ENCODE results near the gene SPATA20. TPM values are rescaled to one million over a fixed set of nuclear protein-coding genes. Genes with fewer than 3 reads are reported as not detected.

The SPATA20 gene
- total and polyA plus RNA-seq, 7 experiments from 2014 or later = 3.7 to 19.4 (median 15.8) TPM

- Mint-ChIP-seq H3K4me1 (peaks cover 8 to 24% (median 12%) of the 10 kb centered on the region in 7 donors), H3K4me3 (peak overlapping the region in 6 of 10 donors; percentile 1 to 75 (median 62)), H3K36me3 (no peaks in the 10 kb centered on the region), H3K9me3 (no peaks in the 10 kb centered on the region), H3K27me3 (peaks cover 46 to 62% (median 58%) of the 10 kb centered on the region in 5 donors), H3K27ac (no peak overlapping the region)
- POLR2A ChIA-PET = no interaction called here
- intact Hi-C loops (cut with micrococcal nuclease) = no loop called here
- Histone ChIP-seq H3K27me3 (ENCODE audit: control insufficient read depth in 2 of 2, insufficient read depth in 2 of 2, low read length in 2 of 2) (peaks cover 6 to 21% of the 10 kb centered on the region in 2 donors), H3K36me3 (ENCODE audit: control insufficient read depth in 2 of 3, insufficient read depth in 3 of 3, low read length in 3 of 3) (no peaks in the 10 kb centered on the region), H3K27ac (ENCODE audit: low read depth, low read length) (no peak overlapping the region), H3K9me3 (ENCODE audit: control insufficient read depth in 2 of 3, low read length in 3 of 3) (no peaks in the 10 kb centered on the region), H3K4me3 (ENCODE audit: low read length) (no peak overlapping the region), H3K4me1 (ENCODE audit: control insufficient read depth in 2 of 2, insufficient read depth in 2 of 2, low read length in 2 of 2) (peaks cover 0 to 17% of the 10 kb centered on the region in 2 donors)
- CTCF ChIA-PET = no interaction called here
- no peak for ATAC-seq
- DNase-seq = no peak
These were observed 13.8 kb upstream of the SPATA20 start for GRCh38 chr17:50533185-50533584.

- CTCF ChIA-PET = no interaction called here
- H3K27me3 Mint-ChIP-seq = peaks cover 46 to 62% (median 52%) of the 10 kb centered on the region in 5 donors
- POLR2A ChIA-PET = no interaction called here
- H3K36me3 Mint-ChIP-seq = no peaks in the 10 kb centered on the region
- H3K4me3 Mint-ChIP-seq = peak overlapping the region in 8 of 10 donors; percentile 1 to 75 (median 20)
- peaks cover 8 to 24% (median 12%) of the 10 kb centered on the region in 7 donors for H3K4me1 Mint-ChIP-seq
- H3K4me1 ChIP-seq (ENCODE audit: control insufficient read depth in 2 of 2, insufficient read depth in 2 of 2, low read length in 2 of 2) = peaks cover 0 to 17% of the 10 kb centered on the region in 2 donors
- no peaks in the 10 kb centered on the region for H3K9me3 ChIP-seq (ENCODE audit: control insufficient read depth in 2 of 3, low read length in 3 of 3)
- no peaks in the 10 kb centered on the region for H3K9me3 Mint-ChIP-seq
- no peak for DNase-seq
- H3K27me3 ChIP-seq (ENCODE audit: control insufficient read depth in 2 of 2, insufficient read depth in 2 of 2, low read length in 2 of 2) = peaks cover 6 to 21% of the 10 kb centered on the region in 2 donors
- H3K27ac Mint-ChIP-seq = no peak overlapping the region
- H3K4me3 ChIP-seq (ENCODE audit: low read length) = no peak overlapping the region
- ATAC-seq = no peak
- intact Hi-C loops (cut with micrococcal nuclease) = no loop called here
- H3K27ac ChIP-seq (ENCODE audit: low read depth, low read length) = no peak overlapping the region
- no peaks in the 10 kb centered on the region for H3K36me3 ChIP-seq (ENCODE audit: control insufficient read depth in 2 of 3, insufficient read depth in 3 of 3, low read length in 3 of 3)
These were observed 13.2 kb upstream of the SPATA20 start for GRCh38 chr17:50533720-50534148.

GRCh38 chr17:50534222-50534978 is 12.6 kb upstream of the SPATA20 start:
- ChIA-PET POLR2A (no interaction called here), CTCF (no interaction called here)
- Mint-ChIP-seq H3K27me3 (peaks cover 40 to 59% (median 47%) of the 10 kb centered on the region in 5 donors), H3K4me1 (peaks cover 8 to 24% (median 12%) of the 10 kb centered on the region in 7 donors), H3K36me3 (no peaks in the 10 kb centered on the region), H3K27ac (no peak overlapping the region), H3K9me3 (no peaks in the 10 kb centered on the region), H3K4me3 (peak overlapping the region in 3 of 10 donors; percentile 1 to 75 (median 72))
- H3K9me3 ChIP-seq (ENCODE audit: control insufficient read depth in 2 of 3, low read length in 3 of 3) = no peaks in the 10 kb centered on the region
- H3K4me3 ChIP-seq (ENCODE audit: low read length) = no peak overlapping the region
- H3K27ac ChIP-seq (ENCODE audit: low read depth, low read length) = no peak overlapping the region
- intact Hi-C loops (cut with micrococcal nuclease) = no loop called here
- H3K27me3 ChIP-seq (ENCODE audit: control insufficient read depth in 2 of 2, insufficient read depth in 2 of 2, low read length in 2 of 2) = peaks cover 6 to 19% of the 10 kb centered on the region in 2 donors
- peak; percentile 55 for ATAC-seq
- no peak for DNase-seq
- H3K4me1 ChIP-seq (ENCODE audit: control insufficient read depth in 2 of 2, insufficient read depth in 2 of 2, low read length in 2 of 2) = peaks cover 0 to 17% of the 10 kb centered on the region in 2 donors
- no peaks in the 10 kb centered on the region for H3K36me3 ChIP-seq (ENCODE audit: control insufficient read depth in 2 of 3, insufficient read depth in 3 of 3, low read length in 3 of 3)

GRCh38 chr17:50534979-50535326 is 12.0 kb upstream of the SPATA20 start:
- Mint-ChIP-seq H3K4me3 (no peak overlapping the region), H3K27me3 (peaks cover 35 to 53% (median 42%) of the 10 kb centered on the region in 5 donors), H3K36me3 (no peaks in the 10 kb centered on the region), H3K4me1 (peaks cover 8 to 24% (median 12%) of the 10 kb centered on the region in 7 donors), H3K27ac (no peak overlapping the region), H3K9me3 (no peaks in the 10 kb centered on the region)
- ChIA-PET POLR2A (no interaction called here), CTCF (no interaction called here)
- ATAC-seq = no peak
- H3K9me3 ChIP-seq (ENCODE audit: control insufficient read depth in 2 of 3, low read length in 3 of 3) = no peaks in the 10 kb centered on the region
- no peak overlapping the region for H3K27ac ChIP-seq (ENCODE audit: low read depth, low read length)
- intact Hi-C loops (cut with micrococcal nuclease) = no loop called here
- H3K27me3 ChIP-seq (ENCODE audit: control insufficient read depth in 2 of 2, insufficient read depth in 2 of 2, low read length in 2 of 2) = peaks cover 6 to 15% of the 10 kb centered on the region in 2 donors
- peaks cover 0 to 17% of the 10 kb centered on the region in 2 donors for H3K4me1 ChIP-seq (ENCODE audit: control insufficient read depth in 2 of 2, insufficient read depth in 2 of 2, low read length in 2 of 2)
- DNase-seq = no peak
- H3K4me3 ChIP-seq (ENCODE audit: low read length) = no peak overlapping the region
- no peaks in the 10 kb centered on the region for H3K36me3 ChIP-seq (ENCODE audit: control insufficient read depth in 2 of 3, insufficient read depth in 3 of 3, low read length in 3 of 3)

GRCh38 chr17:50535407-50535806 is 11.6 kb upstream of the SPATA20 start:
- no peak for DNase-seq
- H3K27me3 Mint-ChIP-seq = peaks cover 32 to 52% (median 40%) of the 10 kb centered on the region in 5 donors
- no peaks in the 10 kb centered on the region for H3K9me3 Mint-ChIP-seq
- CTCF ChIA-PET = no interaction called here
- H3K9me3 ChIP-seq (ENCODE audit: control insufficient read depth in 2 of 3, low read length in 3 of 3) = no peaks in the 10 kb centered on the region
- POLR2A ChIA-PET = no interaction called here
- no peaks in the 10 kb centered on the region for H3K36me3 Mint-ChIP-seq
- peaks cover 6 to 15% of the 10 kb centered on the region in 2 donors for H3K27me3 ChIP-seq (ENCODE audit: control insufficient read depth in 2 of 2, insufficient read depth in 2 of 2, low read length in 2 of 2)
- peaks cover 8 to 24% (median 12%) of the 10 kb centered on the region in 7 donors for H3K4me1 Mint-ChIP-seq
- H3K27ac Mint-ChIP-seq = no peak overlapping the region
- no peaks in the 10 kb centered on the region for H3K36me3 ChIP-seq (ENCODE audit: control insufficient read depth in 2 of 3, insufficient read depth in 3 of 3, low read length in 3 of 3)
- no peak overlapping the region for H3K4me3 ChIP-seq (ENCODE audit: low read length)
- ATAC-seq = no peak
- H3K4me1 ChIP-seq (ENCODE audit: control insufficient read depth in 2 of 2, insufficient read depth in 2 of 2, low read length in 2 of 2) = peaks cover 0 to 17% of the 10 kb centered on the region in 2 donors
- H3K4me3 Mint-ChIP-seq = peak overlapping the region in 1 of 10 donors; percentile 2
- H3K27ac ChIP-seq (ENCODE audit: low read depth, low read length) = no peak overlapping the region
- intact Hi-C loops (cut with micrococcal nuclease) = no loop called here

GRCh38 chr17:50536683-50537646 is 10.0 kb upstream of the SPATA20 start:
- POLR2A ChIA-PET = no interaction called here
- DNase-seq = no peak
- no peak overlapping the region for H3K4me3 Mint-ChIP-seq

More at GRCh38 chr17:50536683-50537646, 10.0 kb upstream of the SPATA20 start:
- Histone ChIP-seq H3K9me3 (ENCODE audit: control insufficient read depth in 2 of 3, low read length in 3 of 3) (no peaks in the 10 kb centered on the region), H3K4me1 (ENCODE audit: control insufficient read depth in 2 of 2, insufficient read depth in 2 of 2, low read length in 2 of 2) (peaks cover 4 to 21% of the 10 kb centered on the region in 2 donors), H3K27ac (ENCODE audit: low read depth, low read length) (no peak overlapping the region), H3K27me3 (ENCODE audit: control insufficient read depth in 2 of 2, insufficient read depth in 2 of 2, low read length in 2 of 2) (peaks cover 0 to 14% of the 10 kb centered on the region in 2 donors), H3K36me3 (ENCODE audit: control insufficient read depth in 2 of 3, insufficient read depth in 3 of 3, low read length in 3 of 3) (no peaks in the 10 kb centered on the region), H3K4me3 (ENCODE audit: low read length) (no peak overlapping the region)
- intact Hi-C loops (cut with micrococcal nuclease) = no loop called here
- CTCF ChIA-PET = no interaction called here
- Mint-ChIP-seq H3K27ac (no peak overlapping the region), H3K4me1 (peaks cover 11 to 27% (median 15%) of the 10 kb centered on the region in 7 donors), H3K9me3 (no peaks in the 10 kb centered on the region), H3K27me3 (peaks cover 17 to 36% (median 25%) of the 10 kb centered on the region in 5 donors), H3K36me3 (no peaks in the 10 kb centered on the region)
- no peak for ATAC-seq
